GM23248 (cell line): ENCODE data around the gene UXT. TPM values are rescaled to one million over a fixed set of nuclear protein-coding genes. Genes with fewer than 3 reads are reported as not detected.

ENCODE experiments used
- DNase-seq: peaks from one replicate; pipeline ENCODE4 v3.0.0-alpha.2; 2015
- H2AFZ ChIP-seq: fragments of 200-600 bp; sonication (generic); 2 replicates; pipeline ENCODE4 v1.6.1; 2016; ENCODE audit warnings: antibody characterized with exemption
- H3F3A ChIP-seq: fragments of 200-600 bp; sonication (generic); 2 replicates; pipeline ENCODE4 v1.6.1; 2016; ENCODE audit warnings: mild to moderate bottlenecking, antibody characterized with exemption, mixed run types; ENCODE audit not compliant: insufficient read depth
- H3K27ac ChIP-seq: fragments of 200-600 bp; sonication (generic); 2 replicates; pipeline ENCODE4 v1.5.1; 2016; ENCODE audit warnings: mild to moderate bottlenecking
- H3K27me3 ChIP-seq: fragments of 200-600 bp; sonication (generic); replicated peaks from 2 replicates; pipeline ENCODE4 v1.6.1; 2016; ENCODE audit warnings: mild to moderate bottlenecking; ENCODE audit not compliant: insufficient read depth
- H3K36me3 ChIP-seq: fragments of 200-600 bp; sonication (generic); 2 replicates; pipeline ENCODE4 v1.6.1; 2016; ENCODE audit warnings: low read depth, mild to moderate bottlenecking
- H3K4me1 ChIP-seq: fragments of 200-600 bp; sonication (generic); 2 replicates; pipeline ENCODE4 v1.6.1; 2016; ENCODE audit warnings: mild to moderate bottlenecking; ENCODE audit not compliant: insufficient read depth
- H3K4me2 ChIP-seq: fragments of 200-600 bp; sonication (generic); one replicate; pipeline ENCODE4 v1.6.1; 2016; ENCODE audit warnings: mild to moderate bottlenecking; ENCODE audit not compliant: unreplicated experiment
- H3K4me3 ChIP-seq: fragments of 200-600 bp; sonication (generic); 2 replicates; pipeline ENCODE4 v1.5.1; 2016; ENCODE audit warnings: mild to moderate bottlenecking
- H3K79me2 ChIP-seq: fragments of 200-600 bp; sonication (generic); 2 replicates; pipeline ENCODE4 v1.6.1; 2016; ENCODE audit warnings: mild to moderate bottlenecking; ENCODE audit not compliant: insufficient read depth
- H3K9ac ChIP-seq: fragments of 200-600 bp; sonication (generic); 2 replicates; pipeline ENCODE4 v1.6.1; 2016; ENCODE audit warnings: mild to moderate bottlenecking
- H3K9me2 ChIP-seq: fragments of 200-600 bp; sonication (generic); 2 replicates; pipeline ENCODE4 v1.6.1; 2016; ENCODE audit warnings: mixed run types, mild to moderate bottlenecking, moderate library complexity; ENCODE audit not compliant: insufficient read depth
- H3K9me3 ChIP-seq: fragments of 200-600 bp; sonication (generic); one replicate; pipeline ENCODE4 v1.6.1; 2017; ENCODE audit warnings: low read depth
- H4K20me1 ChIP-seq: fragments of 200-600 bp; sonication (generic); 2 replicates; pipeline ENCODE4 v1.6.0; 2016; ENCODE audit not compliant: insufficient read depth
- EZH2 ChIP-seq: fragments of 200-600 bp; sonication (generic); IDR thresholded peaks from 2 replicates; pipeline ENCODE4 v1.6.1; 2018; ENCODE audit warnings: antibody characterized with exemption, mild to moderate bottlenecking; ENCODE audit not compliant: insufficient read depth, poor library complexity, severe bottlenecking
- EZH2phosphoT487 ChIP-seq: fragments of 200-600 bp; sonication (generic); IDR thresholded peaks from 2 replicates; pipeline ENCODE4 v1.6.1; 2018; ENCODE audit warnings: antibody characterized with exemption, moderate library complexity, mild to moderate bottlenecking, low read depth; ENCODE audit not compliant: insufficient read depth
- WGBS, 2 experiments: methylation state at CpG; one replicate each; pipeline ENCODE4 v1.1.6; 2015 to 2017; ENCODE audit warnings: low lambda C conversion rate in 2 of 2, low coverage in 1 of 2; ENCODE audit errors: missing lambda C conversion rate in 2 of 2; 5-methylcytosine and 5-hydroxymethylcytosine counted together
- in situ Hi-C: fragments of 300-500 bp; cut with MboI; formaldehyde crosslinking; loops from 2 replicates; pipeline ENCODE4 v1.15.0; 2020
- polyA plus RNA-seq: library from polyadenylated mRNA; unstranded; fragments of >200 nt; fragmentation: Nextera tagmentation; extraction: Ambion mirVana; gene quantifications from 2 replicates; pipeline ENCODE4 v1.2.1, GENCODE V29; 2016
- total RNA-seq: library from RNA; depleted of rRNA; stranded (reverse); fragments of >200 nt; shearing (Covaris generic); gene quantifications from 2 replicates; pipeline ENCODE4 v1.2.3, GENCODE V29; 2014

Gene UXT
- total and polyA plus RNA-seq, 2 experiments from 2014 or later: 130 to 158 TPM

- TF ChIP-seq EZH2: no peak
- TF ChIP-seq EZH2phosphoT487: no peak
- Histone ChIP-seq H3K4me2 (no peak overlapping the region), H3F3A (0 out of 2 replicates have a peak, but pooled peaks cover 4% of the 10 kb centered on the region), H3K36me3 (peaks cover 4% of the 10 kb centered on the region; the same call in 1 of the 2 replicates), H3K9me2 (no peaks in the 10 kb centered on the region), H3K79me2 (peaks cover 13% of the 10 kb centered on the region), H3K4me1 (no peaks in the 10 kb centered on the region), H3K9ac (no peak overlapping the region), H2AFZ (no peak overlapping the region), H3K4me3 (no peak overlapping the region), H3K27me3 (no peaks in the 10 kb centered on the region), H3K9me3 (no peaks in the 10 kb centered on the region), H3K27ac (no peak overlapping the region), H4K20me1 (no peaks in the 10 kb centered on the region)
- no peak for DNase-seq
- WGBS, 2 experiments: 78 to 88% methylated on average over 18 to 23 of the region's 31 CpGs
- in situ Hi-C loops: no loop called here
Observed at GRCh38 chrX:47637546-47638195, 21.3 kb downstream of the UXT start.

GRCh38 chrX:47634871-47635575, 24.0 kb downstream of the UXT start:
- H3K9me3 ChIP-seq: no peaks in the 10 kb centered on the region
- 95 to 97% methylated on average over 13 to 16 of the region's 16 CpGs for WGBS, 2 experiments
- no peaks in the 10 kb centered on the region for H3K9me2 ChIP-seq
- H3K4me3 ChIP-seq: no peak overlapping the region
- no peaks in the 10 kb centered on the region for H3K4me1 ChIP-seq
- no peak for DNase-seq
- no peaks in the 10 kb centered on the region for H3K79me2 ChIP-seq
- in situ Hi-C loops: no loop called here
- no peak overlapping the region for H3K4me2 ChIP-seq
- 0 out of 2 replicates have a peak, but pooled peaks cover 4% of the 10 kb centered on the region for H3F3A ChIP-seq
- H3K27ac ChIP-seq: no peak overlapping the region
- no peak overlapping the region for H2AFZ ChIP-seq
- TF ChIP-seq EZH2phosphoT487 (no peak), EZH2 (no peak)
- H3K27me3 ChIP-seq: no peaks in the 10 kb centered on the region
- H3K9ac ChIP-seq: no peak overlapping the region
- H4K20me1 ChIP-seq: no peaks in the 10 kb centered on the region
- no peaks in the 10 kb centered on the region; the same call in 1 of the 2 replicates for H3K36me3 ChIP-seq

DNA sequence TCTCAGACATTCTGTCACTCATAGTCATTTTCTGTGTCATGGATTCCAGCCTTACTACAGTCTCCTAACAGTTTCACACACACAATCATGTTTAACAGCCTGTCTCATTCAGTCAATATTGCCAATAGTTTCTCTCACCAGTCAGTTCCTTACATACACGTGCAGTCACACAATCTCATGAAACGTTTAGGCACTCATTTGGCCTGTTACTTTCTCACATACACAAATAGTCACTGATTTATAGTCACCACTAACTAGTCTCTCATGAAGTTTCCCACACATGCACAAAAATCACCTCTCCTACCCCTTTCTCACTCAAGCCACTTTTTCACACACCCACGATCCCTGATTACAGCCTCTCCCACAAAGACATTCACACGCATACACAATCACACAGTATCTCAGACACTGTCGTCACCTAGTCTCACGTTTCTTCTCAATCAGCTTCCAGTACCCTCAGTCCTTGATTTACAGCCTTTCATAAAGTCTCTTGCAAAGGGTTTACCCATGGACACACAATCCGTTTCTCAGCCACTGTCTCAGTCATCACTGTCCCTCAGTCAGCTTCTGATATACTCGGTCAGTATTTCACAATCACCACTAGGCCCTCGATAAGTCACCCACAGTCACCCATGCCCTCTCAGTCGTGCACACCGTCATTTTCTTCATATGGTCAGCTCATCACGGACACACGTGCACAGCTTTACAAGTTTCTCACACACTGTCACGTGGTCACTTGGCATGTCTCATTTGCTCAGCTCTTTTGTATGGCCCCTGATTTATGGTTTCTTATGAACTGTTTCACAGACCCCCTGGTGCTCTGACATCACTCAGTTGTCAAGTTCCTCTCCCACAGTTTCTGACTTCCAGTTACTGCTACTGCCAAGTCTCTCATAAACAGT, 25.0 kb downstream of the UXT start:
- Histone ChIP-seq H3K9ac (no peak overlapping the region), H3K9me3 (no peaks in the 10 kb centered on the region), H3K27ac (no peak overlapping the region), H3K4me3 (no peak overlapping the region), H3K9me2 (no peaks in the 10 kb centered on the region), H3F3A (0 out of 2 replicates have a peak, but pooled peaks cover 4% of the 10 kb centered on the region), H3K4me1 (no peaks in the 10 kb centered on the region), H4K20me1 (no peaks in the 10 kb centered on the region), H3K36me3 (no peaks in the 10 kb centered on the region; the same call in 1 of the 2 replicates), H3K27me3 (no peaks in the 10 kb centered on the region), H2AFZ (no peak overlapping the region), H3K79me2 (no peaks in the 10 kb centered on the region), H3K4me2 (no peak overlapping the region)
- 82 to 84% methylated on average over 14 of the region's 14 CpGs for WGBS, 2 experiments
- in situ Hi-C loops: no loop called here
- no peak for TF ChIP-seq EZH2phosphoT487
- no peak for DNase-seq

DNA sequence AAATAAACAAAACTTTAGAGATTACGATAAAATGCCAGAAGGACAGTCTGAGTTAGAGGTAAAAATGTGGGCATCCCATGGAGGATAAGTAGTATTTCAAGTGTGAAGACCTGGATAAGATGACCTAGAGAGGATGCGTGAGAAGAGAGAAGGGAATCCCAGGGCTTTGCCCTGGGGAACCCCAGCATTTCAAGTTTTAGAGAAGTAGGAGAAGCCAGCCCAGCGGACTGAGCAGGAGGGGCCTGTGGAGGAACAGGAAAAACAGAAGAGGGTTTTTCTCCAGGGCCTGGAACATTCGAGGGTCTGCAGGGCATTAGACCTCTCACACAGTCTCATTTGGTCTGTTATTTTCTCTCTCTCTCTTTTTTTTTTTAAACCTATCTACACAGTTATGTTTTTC, 26.3 kb downstream of the UXT start:
- DNase-seq: no peak
- Histone ChIP-seq H3K9ac (no peak overlapping the region), H3K4me3 (no peak overlapping the region), H3K9me3 (no peaks in the 10 kb centered on the region), H3K4me2 (no peak overlapping the region), H4K20me1 (no peaks in the 10 kb centered on the region), H3K79me2 (no peaks in the 10 kb centered on the region), H2AFZ (no peak overlapping the region), H3K9me2 (no peaks in the 10 kb centered on the region), H3K36me3 (no peaks in the 10 kb centered on the region; the same call in 1 of the 2 replicates), H3K27me3 (no peaks in the 10 kb centered on the region), H3F3A (0 out of 2 replicates have a peak, but pooled peaks cover 4% of the 10 kb centered on the region), H3K4me1 (no peaks in the 10 kb centered on the region), H3K27ac (no peak overlapping the region)
- 93 to 100% methylated on average over 4 of the region's 4 CpGs for WGBS, 2 experiments
- TF ChIP-seq EZH2: no peak
- TF ChIP-seq EZH2phosphoT487: no peak
- in situ Hi-C loops: no loop called here
